ENCODE measurements around the gene ZC3HAV1.
"Not testable (repeated sequence)": the region's sequence is repeated elsewhere in the genome, so short reads cannot be mapped to it uniquely, and the experiment has no call there.

The ZC3HAV1 gene

DNA sequence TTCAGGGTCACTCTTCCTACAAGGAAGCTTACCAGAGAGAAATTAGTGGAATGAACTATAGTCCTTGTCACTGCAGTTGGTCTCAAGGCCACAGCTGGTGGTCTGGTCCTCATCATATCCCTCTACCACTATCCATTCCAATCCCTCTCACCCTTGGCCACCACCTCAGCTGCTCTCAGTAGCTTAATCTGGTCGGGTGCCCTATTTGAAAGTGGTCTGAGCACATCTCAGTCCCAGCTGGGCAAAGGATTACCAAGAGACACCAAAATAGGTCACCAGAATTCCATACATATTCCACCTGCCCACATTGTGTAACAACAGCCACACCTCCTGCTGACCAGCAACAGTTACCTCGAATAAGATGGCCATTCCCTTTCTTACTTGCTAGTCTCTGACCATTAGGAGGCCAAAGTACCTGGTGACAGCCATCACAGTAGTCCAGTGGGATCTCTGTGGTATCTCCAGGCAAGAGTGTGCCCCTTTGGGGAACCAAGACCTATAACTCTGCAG is 3.3 kb upstream of the ZC3HAV1 start:
- DNase-seq (ENCODE audit: low read depth, low spot score): no peak

GRCh38 chr7:139112316-139112715 is 2.8 kb upstream of the ZC3HAV1 start:
- DNase-seq (ENCODE audit: low read depth, low spot score): no peak

GRCh38 chr7:139111811-139112301 is 2.3 kb upstream of the ZC3HAV1 start:
- DNase-seq (ENCODE audit: low read depth, low spot score): no peak

GRCh38 chr7:139111147-139111546 is 1.6 kb upstream of the ZC3HAV1 start:
- DNase-seq (ENCODE audit: low read depth, low spot score): no peak

- no peak for DNase-seq (ENCODE audit: low read depth, low spot score)
Observed at GRCh38 chr7:139109983-139110411, 477 bp upstream of the ZC3HAV1 start.

DNA sequence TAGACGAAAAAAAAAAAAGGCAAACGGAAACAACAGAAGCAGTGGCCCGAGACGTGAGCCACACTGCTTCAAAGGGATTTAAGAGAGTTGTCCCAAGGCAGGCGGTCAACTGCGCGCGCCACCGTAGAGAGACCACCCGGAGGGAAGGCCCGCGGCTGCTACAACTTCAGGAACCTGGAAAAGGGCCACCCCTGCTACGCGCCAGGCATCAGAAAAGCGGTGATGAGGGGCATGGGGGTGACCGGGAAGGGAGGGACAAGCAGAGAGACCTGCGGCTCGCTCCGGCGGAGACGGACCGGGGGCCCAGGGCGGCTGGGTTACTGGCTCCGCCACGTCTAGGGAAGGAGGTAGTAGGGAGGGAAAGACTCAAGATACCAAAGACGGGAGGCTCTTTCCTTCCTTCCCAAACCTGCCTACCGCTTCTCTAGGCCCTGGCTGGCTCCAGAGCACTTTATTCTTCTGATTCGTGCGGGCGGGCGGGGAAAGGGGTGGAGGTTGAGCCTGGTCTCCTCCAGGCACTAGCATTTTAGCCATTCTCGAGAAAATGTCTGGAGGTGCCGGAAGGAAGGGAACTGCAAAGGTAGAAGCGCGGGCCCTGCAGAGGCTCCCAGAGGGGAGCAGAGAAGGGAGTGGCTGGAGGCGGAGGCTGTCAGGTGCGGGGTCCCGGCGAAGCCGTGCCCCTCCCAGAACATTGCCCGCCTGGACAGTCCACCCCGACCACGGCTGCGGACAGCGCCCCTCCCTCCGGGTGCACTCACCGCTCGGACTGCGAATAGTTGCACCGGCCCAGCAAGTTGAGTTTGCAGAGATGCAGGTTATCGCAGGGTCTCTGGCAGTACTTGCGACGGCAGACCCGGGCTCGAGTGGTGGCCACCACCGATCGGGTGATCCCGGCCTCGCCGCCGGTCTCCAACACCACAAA is 993 bp downstream of the ZC3HAV1 start:
- DNase-seq (ENCODE audit: low read depth, low spot score): peak; percentile 75

DNA sequence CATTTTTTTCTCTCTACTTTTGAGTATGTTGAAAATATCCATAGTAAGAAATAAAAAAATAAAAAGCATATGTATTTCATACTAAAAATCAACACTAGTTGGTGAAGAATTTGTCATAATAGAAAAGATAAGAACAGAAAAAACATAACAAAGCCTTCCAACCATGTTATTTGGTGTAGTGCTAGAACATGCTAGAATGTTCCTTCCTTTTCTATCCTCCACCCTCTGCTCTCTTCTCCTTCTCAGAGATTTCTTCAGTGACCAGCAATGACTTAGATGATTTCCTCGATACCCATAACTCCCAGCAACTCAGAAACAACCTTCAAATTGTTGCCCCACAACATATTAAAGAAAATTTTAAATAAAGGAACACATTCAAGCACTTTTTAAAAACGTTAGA is 2.6 kb downstream of the ZC3HAV1 start:
- DNase-seq (ENCODE audit: low read depth, low spot score): no peak

DNA sequence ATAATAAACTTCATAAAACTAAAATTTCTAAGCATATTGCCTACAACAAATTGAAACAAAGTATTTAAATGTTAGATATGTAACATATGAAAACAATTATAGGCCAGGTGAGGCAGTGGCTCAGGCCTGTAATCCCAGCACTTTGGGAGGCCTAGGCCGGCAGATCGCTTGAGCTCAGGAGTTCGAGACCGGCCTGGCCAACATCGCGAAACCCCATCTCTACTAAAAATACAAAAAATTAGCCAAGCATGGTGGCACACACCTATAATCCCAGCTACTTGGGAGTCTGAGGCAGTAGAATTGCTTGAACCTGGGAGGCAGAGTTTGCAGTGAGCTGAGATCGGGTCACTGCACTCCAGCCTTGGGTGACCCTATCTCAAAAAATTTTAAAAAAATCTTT is 3.3 kb downstream of the ZC3HAV1 start:
- not testable (repeated sequence) for DNase-seq (ENCODE audit: low read depth, low spot score)

DNA sequence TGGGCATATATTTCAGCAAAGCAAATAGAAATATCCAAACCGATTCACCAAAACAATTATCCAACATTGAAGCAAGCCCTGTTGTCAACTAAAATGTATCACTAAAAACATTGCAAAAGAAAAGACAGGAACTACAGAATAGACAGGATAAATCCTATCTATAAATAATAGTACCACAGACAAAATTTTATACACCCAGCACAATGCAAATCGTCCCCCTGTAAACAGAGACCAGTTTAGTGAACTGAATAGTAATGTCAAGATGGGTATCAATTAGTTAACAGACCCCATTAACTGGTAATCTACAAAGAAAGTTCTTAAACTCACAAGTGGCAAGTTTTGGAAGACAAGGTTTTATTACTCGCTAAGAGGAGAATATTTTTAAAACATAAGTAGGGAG is 4.0 kb downstream of the ZC3HAV1 start:
- no peak for DNase-seq (ENCODE audit: low read depth, low spot score)

- DNase-seq (ENCODE audit: low read depth, low spot score): no peak
Observed at GRCh38 chr7:139104091-139104450, 5.4 kb downstream of the ZC3HAV1 start.

- no peak for DNase-seq (ENCODE audit: low read depth, low spot score)
Observed at GRCh38 chr7:139103057-139103815, 6.3 kb downstream of the ZC3HAV1 start.

DNA sequence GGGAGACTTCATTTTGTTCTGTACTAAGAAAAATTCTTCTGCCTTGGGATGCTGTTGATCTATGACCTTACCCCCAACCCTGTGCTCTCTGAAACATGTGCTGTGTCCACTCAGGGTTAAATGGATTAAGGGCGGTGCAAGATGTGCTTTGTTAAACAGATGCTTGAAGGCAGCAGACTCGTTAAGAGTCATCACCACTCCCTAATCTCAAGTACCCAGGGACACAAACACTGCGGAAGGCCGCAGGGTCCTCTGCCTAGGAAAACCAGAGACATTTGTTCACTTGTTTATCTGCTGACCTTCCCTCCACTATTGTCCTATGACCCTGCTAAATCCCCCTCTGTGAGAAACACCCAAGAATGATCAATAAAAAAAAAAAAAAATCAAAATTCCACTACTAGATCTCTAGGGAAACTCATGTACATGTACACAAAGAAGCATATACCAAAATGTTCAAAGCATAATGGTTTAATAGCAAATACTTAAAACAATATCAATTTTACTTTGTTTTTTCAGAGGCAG is 7.8 kb downstream of the ZC3HAV1 start:
- not testable (repeated sequence) for DNase-seq (ENCODE audit: low read depth, low spot score)

DNA sequence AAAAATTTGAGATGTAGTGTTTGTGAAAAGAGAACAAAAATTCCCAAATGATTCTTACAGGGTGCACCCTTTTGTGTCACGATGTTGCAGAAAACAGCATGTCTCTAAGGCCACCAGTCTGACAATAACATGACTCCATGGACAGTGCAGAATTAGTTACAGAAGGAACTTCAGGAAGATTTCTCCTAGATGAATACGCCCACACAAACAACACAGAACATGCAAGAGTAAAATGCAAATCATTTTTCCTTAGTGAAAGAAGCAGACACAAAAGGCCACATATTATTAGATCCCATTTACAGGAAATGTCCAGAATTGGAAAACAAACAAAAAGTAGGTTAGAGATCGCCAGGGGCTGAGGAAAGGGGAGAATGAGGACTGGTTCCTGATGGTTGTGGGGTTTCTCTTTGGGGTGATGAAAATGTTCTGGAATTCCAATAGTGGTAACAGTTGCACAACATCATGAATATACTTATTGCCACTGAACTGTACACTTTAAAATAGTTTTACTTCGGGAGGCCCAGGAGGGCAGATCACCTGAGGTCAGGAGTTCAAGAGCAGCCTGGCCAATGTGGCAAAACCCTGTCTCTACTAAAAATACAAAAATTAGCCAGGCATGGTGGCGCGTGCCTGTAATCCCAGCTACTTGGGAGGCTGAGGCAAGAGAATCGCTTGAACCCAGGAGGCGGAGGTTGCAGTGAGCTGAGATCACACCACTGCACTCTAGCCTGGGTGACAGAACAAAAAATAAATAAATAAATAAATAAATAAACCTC is 10.2 kb downstream of the ZC3HAV1 start:
- no peak for DNase-seq (ENCODE audit: low read depth, low spot score)

- peak; percentile 16 for DNase-seq (ENCODE audit: low read depth, low spot score)
Observed at GRCh38 chr7:139095194-139095659, 14.3 kb downstream of the ZC3HAV1 start.

DNA sequence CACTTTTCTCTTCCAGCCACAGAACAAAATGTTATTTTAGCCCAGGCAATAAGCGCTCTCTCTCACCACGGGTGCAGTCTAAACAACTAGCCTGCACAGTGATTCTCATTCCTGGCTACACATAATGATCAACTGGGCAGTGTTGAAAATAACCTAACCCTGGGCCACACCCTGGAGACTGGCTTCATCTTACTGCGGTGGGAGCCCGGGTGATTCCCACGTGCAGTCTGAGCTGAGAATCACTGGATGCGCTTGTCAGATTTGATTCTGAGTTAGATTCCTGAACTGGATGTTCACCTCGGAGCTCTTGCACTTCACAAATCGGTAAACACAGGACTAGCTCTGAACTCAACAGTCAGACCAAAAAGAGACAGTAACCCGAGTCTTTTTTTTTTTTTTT is 14.9 kb downstream of the ZC3HAV1 start:
- peak; percentile 10 for DNase-seq (ENCODE audit: low read depth, low spot score)

DNA sequence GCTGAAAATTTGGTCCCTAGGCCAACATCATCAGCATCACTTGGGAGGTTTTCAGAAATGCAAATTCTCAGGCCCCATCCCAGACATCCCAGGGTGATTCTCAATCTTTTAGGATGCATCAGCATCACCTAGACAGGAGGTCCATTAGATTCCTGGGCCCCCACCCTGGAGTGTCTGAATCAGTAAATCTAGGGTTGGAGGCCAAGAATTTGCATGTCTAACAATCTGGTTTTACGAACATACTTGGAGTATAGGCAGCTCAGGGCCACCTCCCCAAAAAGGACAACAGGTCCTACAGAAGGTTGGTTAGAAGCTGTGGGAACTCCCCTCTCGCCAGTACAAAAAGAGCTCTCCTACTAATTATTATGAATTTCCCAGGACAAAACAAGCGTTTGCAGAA is 15.5 kb downstream of the ZC3HAV1 start:
- DNase-seq (ENCODE audit: low read depth, low spot score): no peak

GRCh38 chr7:139093512-139093911 is 16.0 kb downstream of the ZC3HAV1 start:
- peak; percentile 22 for DNase-seq (ENCODE audit: low read depth, low spot score)

DNA sequence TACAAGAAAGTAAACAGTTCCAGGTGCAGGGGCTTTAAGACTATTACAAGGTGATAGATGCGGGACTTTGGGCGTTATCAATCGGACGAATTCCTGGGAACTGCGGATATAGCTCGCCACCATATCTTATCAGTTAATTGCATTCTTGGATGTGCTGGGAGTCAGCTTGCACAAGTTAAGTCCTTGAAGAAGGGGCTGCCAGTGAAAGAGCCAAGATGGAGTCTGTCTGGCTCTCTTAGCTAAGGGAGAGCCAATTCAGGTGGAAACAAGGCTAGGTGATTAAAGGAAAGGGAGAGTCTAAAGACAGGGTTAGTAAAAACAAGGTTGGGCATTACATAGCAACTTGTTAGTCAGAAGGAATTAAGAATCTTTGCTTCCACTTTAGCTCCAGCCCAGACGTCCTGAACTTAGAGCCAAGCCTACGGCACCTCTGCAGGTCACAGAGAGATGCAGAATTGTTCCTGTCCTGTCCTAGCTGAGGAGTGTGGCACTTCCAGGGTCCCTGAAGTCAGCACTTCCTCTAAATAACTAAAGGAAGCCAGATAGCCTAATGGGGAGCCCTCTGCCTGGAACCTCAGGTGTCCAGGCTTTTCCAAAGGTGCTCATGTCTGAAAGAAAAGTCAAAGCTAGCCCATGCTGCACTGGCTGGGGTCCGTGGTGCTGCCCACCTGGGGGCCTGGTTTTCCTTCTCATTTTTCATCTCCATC is 17.3 kb downstream of the ZC3HAV1 start:
- peak; percentile 27 for DNase-seq (ENCODE audit: low read depth, low spot score)

DNA sequence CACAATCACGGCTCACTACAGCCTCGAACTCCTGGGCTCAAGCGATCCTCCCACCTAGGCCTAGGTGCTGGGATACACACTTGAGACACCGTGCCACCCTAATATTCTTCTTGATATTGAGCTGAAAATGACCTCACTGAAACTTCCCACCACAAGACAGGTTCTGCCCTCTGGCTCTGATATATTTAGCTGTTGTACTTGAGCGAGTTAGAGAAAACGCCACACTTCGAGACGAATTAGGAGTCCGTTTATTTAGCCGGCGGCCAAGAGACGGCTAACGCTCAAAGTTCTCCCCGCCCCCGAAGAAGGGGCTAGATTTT is 17.9 kb downstream of the ZC3HAV1 start:
- peak; percentile 14 for DNase-seq (ENCODE audit: low read depth, low spot score)

DNA sequence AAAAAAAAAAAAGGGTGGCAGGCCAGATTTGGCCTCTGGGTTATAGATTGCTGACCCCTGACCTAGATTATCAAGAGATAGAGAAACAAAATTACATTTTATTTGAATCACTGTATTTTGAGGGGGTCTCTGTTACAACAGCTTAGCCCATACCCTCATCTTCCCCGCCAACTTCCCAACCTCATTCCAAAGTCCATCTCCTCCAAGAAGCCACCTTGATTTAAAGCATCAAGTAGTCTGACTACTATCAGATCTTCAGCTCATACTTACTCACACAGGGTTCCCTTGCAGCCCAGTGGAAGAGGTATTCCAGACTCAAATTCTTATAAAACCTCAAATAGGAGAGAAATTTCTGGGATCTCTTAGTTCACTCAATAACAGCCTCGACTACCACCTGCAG is 20.4 kb downstream of the ZC3HAV1 start:
- no peak for DNase-seq (ENCODE audit: low read depth, low spot score)

GRCh38 chr7:139088268-139088667 is 21.3 kb downstream of the ZC3HAV1 start:
- no peak for DNase-seq (ENCODE audit: low read depth, low spot score)
